ENCODE results near the gene P4HB.
A peak's percentile ranks its signal among the peaks of the same experiment; 100 is the strongest.

The P4HB gene

DNA sequence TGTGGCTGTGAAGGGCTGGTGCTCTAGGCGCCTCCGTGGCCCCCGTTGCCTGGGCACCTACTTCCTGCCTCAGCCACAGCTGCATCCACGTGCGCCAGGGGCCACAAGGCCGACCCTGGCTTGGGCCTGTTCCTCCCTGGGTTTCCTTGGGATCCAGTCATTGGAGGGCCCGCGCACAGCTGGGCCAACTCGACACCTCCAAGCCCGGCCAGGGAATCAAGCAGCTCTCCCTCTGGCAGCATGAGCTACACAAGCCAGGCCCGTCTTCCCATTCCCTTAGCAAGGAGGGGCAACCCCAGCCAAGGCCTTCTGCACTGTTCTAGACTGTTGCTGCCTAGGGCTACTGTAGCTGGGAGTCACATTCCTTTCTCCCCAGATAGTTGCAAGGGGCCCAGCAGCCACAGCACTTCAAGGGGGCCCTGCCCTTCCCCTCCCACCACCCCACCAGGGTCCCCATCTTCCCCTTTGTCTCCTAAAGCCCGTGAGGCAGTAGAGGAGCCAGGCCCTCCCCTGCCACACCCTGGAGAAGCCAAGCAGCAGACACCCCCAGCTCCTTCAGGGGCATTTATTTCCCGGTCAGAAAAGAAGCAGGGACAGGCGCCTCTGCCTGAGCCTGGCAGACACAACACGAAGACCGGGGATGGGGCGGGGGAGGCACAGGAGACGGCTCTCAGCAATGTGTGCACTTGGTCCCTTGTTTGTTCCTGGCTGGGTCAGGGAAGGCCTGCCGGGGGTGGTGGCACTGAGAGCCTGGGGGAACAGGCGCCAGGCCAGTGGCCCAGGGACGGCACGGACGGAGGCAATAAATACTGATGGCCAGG lies 7.0 kb upstream of the P4HB start:
- DNase-seq = peak; percentile 56

DNA sequence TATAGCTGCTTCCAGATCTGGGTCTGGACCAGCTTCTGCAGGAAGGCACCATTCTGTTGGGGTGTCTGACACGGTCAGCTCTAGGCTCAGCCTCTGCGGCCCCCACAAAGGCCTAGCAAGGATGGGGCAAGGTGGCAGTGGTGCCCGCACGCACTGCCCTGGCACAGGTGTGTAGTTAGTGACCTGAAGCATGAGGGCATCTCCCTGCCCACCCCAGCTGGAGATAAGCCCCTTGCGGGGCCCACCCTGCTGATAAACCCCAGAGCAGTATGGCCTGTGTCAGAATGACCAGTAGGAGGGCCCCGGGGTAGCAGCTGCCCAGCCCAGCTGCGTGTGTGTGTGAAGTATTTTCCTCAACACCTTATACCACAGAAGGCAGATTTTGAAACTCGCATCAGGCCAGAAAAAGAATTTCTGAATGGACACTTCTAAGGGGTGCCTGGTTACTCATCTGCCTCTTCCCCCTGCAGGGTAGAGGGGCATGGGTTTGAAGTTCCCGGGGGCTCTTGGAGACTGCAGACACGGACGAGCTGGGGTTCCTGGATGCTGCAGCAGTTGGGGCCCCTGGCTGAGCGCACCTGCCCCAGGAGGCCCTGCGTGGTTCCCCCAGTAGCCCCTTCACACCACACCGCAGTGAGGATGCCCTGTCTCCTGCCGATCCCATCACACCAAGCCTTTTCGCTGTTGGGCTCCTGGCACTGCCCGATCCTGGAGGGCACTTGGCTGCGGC lies 6.3 kb upstream of the P4HB start:
- no peak for DNase-seq

- no peak for DNase-seq
Measured at GRCh38 chr17:81865733-81866439, 5.6 kb upstream of the P4HB start.

GRCh38 chr17:81865358-81865732 lies 5.0 kb upstream of the P4HB start:
- DNase-seq = no peak

DNA sequence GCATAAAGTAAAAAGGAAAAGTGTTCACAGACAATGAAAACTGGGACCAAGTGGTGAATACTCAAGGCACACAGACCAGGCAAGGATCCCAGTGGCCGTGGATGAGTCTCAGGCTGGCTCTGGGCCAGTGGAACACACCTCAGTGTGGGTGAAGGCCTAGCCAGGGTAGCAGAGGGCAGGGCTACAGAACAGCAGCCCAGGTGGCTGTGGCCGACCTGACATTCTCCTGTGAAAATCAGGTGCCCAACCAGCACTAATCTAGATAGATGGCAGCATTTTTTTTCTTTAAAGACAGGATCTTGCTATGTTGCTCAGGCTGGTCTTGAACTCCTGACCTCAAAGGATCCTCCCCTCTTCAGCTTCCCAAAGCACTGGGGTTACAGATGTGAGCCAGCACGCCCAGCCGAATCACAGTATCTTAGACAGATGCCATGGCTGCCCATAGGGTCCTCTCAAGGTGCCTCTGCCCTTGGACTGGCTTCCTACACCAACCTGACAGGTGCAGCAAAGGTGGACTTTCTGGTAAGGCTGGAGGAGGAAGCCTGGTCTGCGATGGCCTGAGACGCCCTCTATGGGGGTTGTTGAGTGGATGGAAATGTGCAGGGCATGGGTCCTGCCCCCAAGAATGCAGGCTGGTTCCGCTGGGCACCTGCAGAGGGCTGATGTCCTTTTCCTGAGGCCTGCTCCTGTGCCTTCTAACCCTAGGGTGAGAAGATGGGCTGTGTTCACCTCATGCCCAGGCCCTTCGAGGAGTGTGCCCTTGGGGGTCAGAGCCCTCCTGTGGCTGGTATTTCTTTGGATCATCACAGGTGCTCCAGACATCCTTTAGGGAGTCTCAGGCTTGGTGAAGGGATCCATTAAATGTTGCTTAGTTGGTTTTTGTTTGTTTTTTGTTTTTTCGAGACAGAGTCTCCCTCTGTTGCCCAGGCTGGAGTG lies 3.8 kb upstream of the P4HB start:
- DNase-seq = no peak

DNA sequence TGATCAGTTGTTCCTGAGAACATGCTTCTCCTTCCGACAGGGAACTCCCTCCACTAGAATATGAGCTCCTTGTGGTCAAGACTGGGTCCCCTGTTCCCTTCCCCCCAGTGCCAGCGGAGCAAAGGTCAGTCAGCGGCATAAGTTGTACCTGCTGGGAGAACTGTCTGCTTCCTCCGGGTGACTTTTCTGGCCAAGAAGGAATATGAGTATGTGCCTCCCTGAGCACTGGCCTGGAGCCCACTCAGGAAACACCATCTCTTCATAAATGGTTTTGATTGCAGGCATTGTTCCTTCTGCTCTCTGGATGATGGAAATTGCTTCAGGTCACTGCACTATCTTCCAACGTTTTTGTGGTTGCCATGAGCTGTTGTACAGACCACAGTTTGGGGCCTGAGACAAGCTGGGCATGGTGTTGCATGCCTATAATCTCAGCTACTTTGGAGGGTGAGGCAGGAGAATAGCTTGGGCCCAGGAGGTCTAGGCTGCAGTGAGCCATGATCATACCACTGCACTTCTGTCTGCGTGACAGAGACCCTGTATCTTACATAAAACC lies 2.9 kb upstream of the P4HB start:
- DNase-seq = no peak

- DNase-seq = peak; percentile 100
Measured at GRCh38 chr17:81860756-81861568, 627 bp upstream of the P4HB start.

GRCh38 chr17:81858967-81859905 lies 1.1 kb downstream of the P4HB start:
- no peak for DNase-seq

DNA sequence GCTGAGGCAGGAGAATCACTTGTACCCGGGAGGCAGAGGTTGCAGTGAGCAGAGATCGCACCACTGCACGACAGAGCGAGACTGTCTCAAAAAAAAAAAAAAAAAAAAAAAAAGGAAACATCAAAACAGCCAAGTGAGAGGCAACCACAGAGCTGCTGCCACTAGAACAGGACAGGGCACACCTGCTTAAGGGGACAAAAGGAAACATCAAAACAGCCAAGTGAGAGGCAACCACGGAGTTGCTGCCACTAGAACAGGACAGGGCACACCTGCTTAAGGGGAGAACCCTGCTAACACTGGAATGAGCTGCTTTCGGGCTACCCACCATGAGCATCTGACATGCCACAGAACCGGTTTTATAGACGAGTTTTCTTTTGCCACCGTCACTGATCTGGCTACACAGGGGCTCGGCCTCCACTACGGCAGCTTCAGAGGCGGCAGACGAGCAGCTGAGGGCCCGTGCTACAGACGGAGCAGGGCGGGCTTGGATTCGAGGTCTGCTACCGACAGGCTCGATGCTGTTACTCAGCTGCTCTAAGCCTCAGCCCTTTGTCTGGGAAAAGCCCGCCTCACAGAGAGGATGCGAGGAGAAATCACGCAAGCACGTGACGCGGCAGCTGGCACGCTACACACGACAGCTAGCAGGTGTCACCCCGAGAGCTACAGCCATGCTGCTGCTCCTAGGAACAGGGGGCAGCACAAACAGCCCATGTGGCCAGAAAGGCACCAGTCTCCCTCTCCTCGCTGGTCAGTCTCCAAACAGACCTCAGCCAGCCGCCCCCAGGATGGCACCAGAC lies 2.0 kb downstream of the P4HB start:
- DNase-seq = no peak

DNA sequence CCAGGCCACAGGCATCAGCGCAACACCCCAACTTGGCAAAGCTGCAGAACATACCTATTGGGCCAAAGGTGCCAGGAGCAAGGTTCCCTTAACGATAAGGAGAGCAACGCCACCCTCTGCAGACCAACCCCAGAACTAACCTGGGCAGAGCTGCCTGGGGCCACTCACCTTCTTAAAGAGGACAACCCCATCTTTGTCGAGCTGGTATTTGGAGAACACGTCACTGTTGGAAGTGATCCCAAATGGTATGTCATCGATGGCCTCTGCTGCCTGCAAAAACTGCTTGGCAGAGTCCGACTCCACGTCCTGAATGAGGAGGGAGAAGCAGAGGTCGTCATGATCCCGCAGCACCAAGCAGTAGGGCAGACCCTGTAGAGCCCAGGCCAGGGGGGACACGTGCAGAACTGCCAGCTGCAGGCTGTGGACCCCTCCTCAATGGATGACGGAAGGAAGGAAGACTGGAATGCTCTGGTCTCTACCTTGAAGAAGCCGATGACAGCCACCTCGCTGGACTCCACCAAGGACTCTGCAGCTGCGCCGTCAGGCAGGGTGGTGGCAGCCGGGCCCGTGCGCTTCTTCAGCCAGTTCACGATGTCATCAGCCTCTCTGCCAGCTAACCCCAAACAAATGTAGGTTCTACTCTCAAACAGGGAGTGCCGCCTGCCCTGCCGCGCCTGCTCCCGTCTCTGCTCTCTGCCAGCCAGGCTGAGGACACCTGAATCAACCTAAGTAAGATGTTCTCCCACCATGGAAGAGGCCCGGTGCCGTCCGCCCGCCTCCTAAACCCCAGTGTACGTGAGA lies 5.2 kb downstream of the P4HB start:
- DNase-seq = no peak

GRCh38 chr17:81852237-81852636 lies 8.1 kb downstream of the P4HB start:
- no peak for DNase-seq

DNA sequence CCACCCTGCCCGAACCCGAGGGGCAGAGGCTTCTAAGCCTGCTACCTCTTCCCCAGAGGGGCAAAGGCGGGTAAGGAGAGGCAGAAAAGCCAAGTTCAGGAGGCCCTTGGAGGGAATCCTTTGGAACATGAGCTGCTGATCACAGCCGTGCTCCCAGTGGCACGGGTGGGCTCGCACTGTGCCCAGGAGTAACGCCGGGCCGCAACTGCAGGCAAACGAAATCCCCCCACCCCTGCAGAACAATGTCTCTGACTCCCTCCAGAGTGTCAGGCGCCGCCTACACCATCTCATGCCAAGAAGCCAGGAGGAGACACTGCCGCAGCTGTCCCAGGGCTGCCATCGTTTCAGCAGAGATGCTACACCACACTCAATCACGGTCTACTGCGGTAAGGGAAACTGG lies 8.9 kb downstream of the P4HB start:
- no peak for DNase-seq

- no peak for DNase-seq
Measured at GRCh38 chr17:81849457-81849856, 10.9 kb downstream of the P4HB start.

DNA sequence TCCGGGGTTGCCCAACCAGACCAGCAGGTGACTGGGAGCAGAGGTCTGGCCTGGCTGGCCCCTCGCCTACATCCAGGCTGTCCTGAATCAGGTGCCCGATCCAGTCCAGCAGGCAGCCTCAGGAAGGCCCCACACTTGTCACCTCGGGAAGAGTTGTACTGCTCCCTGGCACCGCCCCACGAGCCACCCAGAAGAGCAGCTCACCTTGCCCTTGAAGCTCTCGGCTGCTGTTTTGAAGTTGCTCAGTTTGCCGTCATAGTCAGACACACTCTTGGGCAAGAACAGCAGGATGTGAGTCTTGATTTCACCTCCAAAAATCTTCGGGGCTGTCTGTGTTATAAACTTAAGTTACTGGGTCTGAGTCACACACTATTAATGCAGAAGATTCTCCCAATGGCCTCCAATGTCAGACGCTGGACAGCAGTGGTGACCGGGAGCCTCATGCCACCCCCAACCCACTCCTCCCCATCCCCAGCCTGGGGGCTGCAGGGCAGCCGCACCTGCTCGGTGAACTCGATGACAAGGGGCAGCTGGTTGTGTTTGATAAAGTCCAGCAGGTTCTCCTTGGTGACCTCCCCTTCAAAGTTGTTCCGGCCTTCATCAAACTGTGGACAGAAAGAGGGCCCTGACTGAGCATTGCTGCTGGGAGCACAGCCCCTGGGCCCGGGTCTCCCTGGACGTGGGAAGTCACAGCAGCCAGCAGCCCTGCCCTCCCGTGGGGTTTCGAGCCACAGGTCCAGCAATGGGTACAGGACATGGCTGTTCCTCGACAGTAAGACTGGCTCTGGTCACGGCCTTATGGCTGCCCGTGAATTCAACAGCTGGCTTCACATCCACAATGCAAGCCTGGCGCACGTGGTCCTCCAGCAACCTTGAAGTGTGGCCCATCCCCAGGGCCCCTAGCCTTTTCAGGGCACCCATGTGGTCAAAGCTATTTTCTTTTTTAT lies 13.3 kb downstream of the P4HB start:
- DNase-seq = no peak

GRCh38 chr17:81845881-81846742 lies 14.2 kb downstream of the P4HB start:
- DNase-seq = no peak

DNA sequence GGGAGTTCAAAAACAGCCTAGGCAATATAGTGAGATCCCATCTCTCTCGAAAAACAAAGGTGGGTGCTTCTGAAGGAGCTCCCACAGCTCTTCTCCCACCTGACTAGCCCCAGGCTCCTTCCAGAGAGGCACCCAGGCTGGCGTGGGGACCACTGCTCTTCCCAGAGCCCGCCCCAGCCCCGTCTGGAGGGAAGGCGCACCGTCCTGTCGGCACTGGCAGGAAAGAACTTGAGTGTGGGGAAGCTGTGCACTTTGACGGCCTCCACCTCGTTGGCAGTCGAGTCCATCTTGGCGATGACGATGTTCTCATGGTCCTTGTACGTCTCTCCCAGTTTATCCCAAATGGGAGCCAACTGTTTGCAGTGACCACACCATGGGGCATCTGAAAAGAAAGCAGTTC lies 15.0 kb downstream of the P4HB start:
- DNase-seq = no peak
